Measurements from ENCODE around the gene RAB13.

GRCh38 chr1:153940756-153941155 is 45.4 kb downstream of the RAB13 start:
- TF ChIP-seq CTCF (conservative IDR thresholded peaks at IDR 0.05), result no peak
- no peak for TF ChIP-seq ZFX (IDR thresholded peaks at IDR 0.05)

Measured in C4-2B (cell line).